ENCODE results near the gene PCCA.

The PCCA gene

DNA sequence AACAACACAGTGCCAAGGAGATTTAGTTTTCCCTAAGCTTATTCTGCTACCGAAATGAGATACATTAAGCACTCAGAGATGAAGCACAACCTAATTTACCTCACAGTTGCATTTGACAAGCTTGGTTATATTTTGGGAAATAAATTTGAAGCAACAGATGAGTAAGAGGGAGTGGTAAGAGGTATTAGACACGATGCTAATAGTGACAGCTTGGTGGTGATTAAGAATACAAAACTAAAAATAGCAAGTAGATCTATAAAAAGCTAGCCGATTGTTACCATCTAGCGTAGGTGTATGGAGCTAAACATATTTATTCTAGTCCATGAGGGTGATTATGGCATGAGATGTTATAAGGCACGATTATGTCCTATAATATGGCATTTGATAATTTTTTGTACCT is 208.5 kb downstream of the PCCA start:
- H3K4me3 ChIP-seq = no peak overlapping the region
- TF ChIP-seq, protein P1, sequence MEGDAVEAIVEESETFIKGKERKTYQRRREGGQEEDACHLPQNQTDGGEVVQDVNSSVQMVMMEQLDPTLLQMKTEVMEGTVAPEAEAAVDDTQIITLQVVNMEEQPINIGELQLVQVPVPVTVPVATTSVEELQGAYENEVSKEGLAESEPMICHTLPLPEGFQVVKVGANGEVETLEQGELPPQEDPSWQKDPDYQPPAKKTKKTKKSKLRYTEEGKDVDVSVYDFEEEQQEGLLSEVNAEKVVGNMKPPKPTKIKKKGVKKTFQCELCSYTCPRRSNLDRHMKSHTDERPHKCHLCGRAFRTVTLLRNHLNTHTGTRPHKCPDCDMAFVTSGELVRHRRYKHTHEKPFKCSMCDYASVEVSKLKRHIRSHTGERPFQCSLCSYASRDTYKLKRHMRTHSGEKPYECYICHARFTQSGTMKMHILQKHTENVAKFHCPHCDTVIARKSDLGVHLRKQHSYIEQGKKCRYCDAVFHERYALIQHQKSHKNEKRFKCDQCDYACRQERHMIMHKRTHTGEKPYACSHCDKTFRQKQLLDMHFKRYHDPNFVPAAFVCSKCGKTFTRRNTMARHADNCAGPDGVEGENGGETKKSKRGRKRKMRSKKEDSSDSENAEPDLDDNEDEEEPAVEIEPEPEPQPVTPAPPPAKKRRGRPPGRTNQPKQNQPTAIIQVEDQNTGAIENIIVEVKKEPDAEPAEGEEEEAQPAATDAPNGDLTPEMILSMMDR (IDR thresholded peaks at IDR 0.05) = no peak
- no peak overlapping the region for H3K27ac ChIP-seq
- DNase-seq (ENCODE audit: low spot score) = no peak

DNA sequence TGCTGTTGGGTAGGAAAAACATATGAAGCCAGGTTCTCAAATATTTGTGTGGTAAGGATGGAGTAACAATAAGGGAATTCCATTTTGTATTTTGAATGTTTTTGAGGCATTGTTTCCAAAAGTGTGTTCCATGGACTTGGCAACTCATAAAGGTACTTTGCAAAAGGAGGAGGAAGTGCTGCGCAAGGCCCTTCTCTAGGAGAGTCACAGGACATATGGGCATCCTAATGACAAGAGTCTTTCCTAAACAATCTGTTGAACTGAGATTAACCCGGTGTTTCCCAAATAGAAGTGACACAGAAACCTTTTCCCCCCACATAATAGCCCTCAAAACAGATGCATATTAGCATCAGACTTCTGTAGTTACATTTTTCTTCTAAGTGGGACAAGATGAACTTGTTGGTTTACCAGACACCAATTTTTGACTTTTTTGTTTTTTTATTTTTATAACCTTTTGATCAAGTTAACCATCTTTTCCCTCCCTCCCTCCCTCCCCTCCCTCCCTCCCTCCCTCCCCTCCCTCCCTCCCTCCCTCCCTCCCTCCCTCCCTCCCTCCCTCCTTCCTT is 209.3 kb downstream of the PCCA start:
- Histone ChIP-seq H3K27ac (no peak overlapping the region), H3K4me3 (no peak overlapping the region)
- TF ChIP-seq, protein P1 (IDR thresholded peaks at IDR 0.05) = no peak
- DNase-seq (ENCODE audit: low spot score) = no peak

DNA sequence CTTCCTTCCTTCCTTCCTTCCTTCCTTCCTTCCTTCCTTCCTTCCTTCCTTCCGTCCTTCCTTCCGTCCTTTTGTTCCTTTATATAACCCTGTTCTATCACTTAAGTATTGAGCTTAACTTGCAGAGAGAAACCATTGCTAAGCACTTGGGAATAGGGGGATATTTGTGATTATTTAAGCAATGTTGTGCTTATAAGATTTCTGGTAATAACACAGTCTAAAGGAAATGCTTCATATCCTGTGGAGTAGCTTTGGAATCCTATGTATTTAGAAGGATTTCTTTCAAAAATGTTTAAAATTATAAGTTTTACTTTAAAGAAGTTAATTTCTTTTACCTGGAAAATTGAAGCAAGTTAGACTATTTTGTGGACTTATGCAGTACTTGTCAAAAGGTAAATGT is 209.8 kb downstream of the PCCA start:
- TF ChIP-seq, protein P1 (IDR thresholded peaks at IDR 0.05) = no peak
- DNase-seq (ENCODE audit: low spot score) = no peak
- Histone ChIP-seq H3K4me3 (no peak overlapping the region), H3K27ac (no peak overlapping the region)

DNA sequence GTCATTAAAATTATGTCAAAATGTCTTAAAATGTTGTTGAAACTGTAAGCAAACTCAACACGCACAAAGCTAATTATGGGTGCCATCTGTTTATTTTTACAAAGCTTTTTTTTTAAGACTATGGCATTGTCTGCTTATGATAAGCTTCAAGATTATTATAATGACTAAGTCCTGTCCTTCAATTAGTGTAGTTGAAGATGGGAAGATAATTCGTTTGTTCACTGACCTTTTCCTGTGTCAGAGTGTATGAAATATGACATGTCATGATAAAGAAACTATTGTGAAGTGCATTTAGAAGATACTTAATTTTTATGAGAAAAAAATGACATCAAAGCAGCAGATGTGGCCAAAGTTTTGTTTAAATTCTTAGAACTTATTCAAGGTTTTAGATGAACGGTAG is 211.3 kb downstream of the PCCA start:
- Histone ChIP-seq H3K4me3 (no peak overlapping the region), H3K27ac (no peak overlapping the region)
- DNase-seq (ENCODE audit: low spot score) = no peak
- TF ChIP-seq, protein P1 (IDR thresholded peaks at IDR 0.05) = no peak

DNA sequence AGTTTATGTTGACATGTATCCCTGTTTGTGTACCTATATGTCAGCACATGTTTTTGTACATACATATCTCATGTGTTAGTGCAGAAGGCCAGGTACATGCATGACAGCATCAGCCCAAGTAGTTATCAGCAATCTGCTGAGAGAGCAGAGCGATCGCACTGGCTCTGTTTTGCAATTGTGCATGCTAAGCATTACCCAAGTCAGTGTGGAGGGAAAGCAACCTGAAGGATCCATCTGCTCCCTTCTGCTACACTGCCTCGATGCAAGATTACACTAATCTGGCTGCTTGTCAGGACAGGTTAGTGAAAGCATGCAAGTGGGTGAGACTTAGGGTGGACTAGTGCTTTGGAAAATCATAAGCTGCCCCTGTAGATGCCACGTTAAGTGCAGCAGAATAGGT is 211.8 kb downstream of the PCCA start:
- no peak overlapping the region for H3K4me3 ChIP-seq
- DNase-seq (ENCODE audit: low spot score) = no peak
- TF ChIP-seq, protein P1 (IDR thresholded peaks at IDR 0.05) = no peak
- no peak overlapping the region for H3K27ac ChIP-seq

DNA sequence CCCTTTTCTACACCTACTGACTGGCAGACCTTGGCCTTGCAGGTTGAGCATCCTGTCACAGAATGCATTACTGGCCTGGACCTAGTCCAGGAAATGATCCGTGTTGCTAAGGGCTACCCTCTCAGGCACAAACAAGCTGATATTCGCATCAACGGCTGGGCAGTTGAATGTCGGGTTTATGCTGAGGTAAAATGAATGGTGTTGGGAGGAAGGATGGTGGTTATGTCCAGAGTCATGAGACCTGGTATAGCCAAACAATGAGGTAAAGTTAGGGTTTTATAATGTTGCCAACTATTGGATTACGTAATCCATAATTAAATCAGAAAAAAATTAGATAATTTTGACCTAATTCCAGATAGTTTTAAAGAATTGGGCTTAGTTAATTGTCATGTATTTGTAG is 212.5 kb downstream of the PCCA start:
- no peak for DNase-seq (ENCODE audit: low spot score)
- H3K4me3 ChIP-seq = no peak overlapping the region
- H3K27ac ChIP-seq = no peak overlapping the region
- TF ChIP-seq, protein P1 (IDR thresholded peaks at IDR 0.05) = no peak

DNA sequence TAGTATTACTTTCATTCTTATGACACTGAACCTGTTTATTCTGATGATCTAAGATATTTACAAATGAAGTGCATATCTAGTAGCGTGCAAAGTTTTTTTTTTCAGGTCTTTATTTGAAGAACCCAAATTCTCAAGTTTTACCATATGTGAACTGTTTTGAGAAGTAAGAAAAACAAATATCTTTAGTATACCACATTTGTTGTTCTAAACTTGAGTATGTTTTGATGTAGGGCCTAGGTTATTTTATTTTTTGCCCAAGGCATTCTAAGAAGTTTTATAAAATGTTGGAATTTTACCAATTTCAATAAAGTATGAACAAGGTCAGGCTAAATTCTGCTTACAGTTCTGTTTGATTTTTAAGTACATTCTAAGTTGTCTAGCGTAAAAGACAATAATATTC is 213.5 kb downstream of the PCCA start:
- TF ChIP-seq, protein P1 (IDR thresholded peaks at IDR 0.05) = no peak
- DNase-seq (ENCODE audit: low spot score) = no peak

More for the DNA sequence above, 213.5 kb downstream of the PCCA start:
- no peak overlapping the region for H3K4me3 ChIP-seq
- no peak overlapping the region for H3K27ac ChIP-seq

Data from coronary artery (tissue), 2 donors.